ENCODE data around the gene SELENOO.

DNA sequence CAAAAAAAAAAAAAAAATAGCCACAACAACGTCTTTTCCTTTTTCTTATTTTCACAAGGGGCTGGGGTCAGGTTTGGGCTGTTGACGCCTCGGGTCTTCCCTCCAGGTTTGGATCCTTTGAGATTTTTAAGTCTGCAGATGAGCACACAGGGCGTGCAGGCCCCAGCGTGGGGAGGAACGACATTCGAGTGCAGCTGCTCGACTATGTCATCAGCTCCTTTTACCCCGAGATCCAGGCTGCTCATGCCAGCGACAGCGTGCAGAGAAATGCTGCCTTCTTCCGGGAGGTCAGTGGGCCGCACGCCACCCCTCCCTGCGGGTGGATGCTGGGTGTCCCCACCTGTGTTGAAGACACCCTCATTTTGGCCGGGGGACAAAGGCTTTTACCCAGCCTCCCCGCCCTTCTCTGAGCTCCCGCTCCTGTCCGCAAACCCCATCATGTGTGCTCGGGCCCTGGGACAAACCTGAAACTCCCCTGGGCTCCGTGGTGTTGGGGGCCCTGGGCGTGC is 7.7 kb downstream of the SELENOO start:
- TF ChIP-seq, protein P1, sequence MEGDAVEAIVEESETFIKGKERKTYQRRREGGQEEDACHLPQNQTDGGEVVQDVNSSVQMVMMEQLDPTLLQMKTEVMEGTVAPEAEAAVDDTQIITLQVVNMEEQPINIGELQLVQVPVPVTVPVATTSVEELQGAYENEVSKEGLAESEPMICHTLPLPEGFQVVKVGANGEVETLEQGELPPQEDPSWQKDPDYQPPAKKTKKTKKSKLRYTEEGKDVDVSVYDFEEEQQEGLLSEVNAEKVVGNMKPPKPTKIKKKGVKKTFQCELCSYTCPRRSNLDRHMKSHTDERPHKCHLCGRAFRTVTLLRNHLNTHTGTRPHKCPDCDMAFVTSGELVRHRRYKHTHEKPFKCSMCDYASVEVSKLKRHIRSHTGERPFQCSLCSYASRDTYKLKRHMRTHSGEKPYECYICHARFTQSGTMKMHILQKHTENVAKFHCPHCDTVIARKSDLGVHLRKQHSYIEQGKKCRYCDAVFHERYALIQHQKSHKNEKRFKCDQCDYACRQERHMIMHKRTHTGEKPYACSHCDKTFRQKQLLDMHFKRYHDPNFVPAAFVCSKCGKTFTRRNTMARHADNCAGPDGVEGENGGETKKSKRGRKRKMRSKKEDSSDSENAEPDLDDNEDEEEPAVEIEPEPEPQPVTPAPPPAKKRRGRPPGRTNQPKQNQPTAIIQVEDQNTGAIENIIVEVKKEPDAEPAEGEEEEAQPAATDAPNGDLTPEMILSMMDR (IDR thresholded peaks at IDR 0.05), result no peak
- TF ChIP-seq POLR2A (IDR thresholded peaks at IDR 0.05), result no peak
